HG03354 (cell line): Measurements from ENCODE around the gene CACNB2.
"Not testable (repeated sequence)": the region's sequence is repeated elsewhere in the genome, so short reads cannot be mapped to it uniquely, and the experiment has no call there.

Source experiments
- ATAC-seq: cut with Tn5 transposase; IDR thresholded peaks from one replicate; pipeline ENCODE4 v1.9.1; 2021; ENCODE audit warnings: mild to moderate bottlenecking; ENCODE audit not compliant: unreplicated experiment, poor library complexity, severe bottlenecking

The CACNB2 gene

GRCh38 chr10:18528292-18528691 lies 388.1 kb downstream of the CACNB2 start:
- ATAC-seq = no peak

GRCh38 chr10:18532881-18533535 lies 392.8 kb downstream of the CACNB2 start:
- no peak for ATAC-seq

- ATAC-seq = no peak
Measured at GRCh38 chr10:18533896-18534295, 393.7 kb downstream of the CACNB2 start.

- ATAC-seq = no peak
Measured at GRCh38 chr10:18539335-18539734, 399.1 kb downstream of the CACNB2 start.

GRCh38 chr10:18540195-18540594 lies 400.0 kb downstream of the CACNB2 start:
- no peak for ATAC-seq

- ATAC-seq = no peak
Measured at GRCh38 chr10:18542832-18543231, 402.6 kb downstream of the CACNB2 start.

GRCh38 chr10:18545621-18546305 lies 405.5 kb downstream of the CACNB2 start:
- ATAC-seq = no peak

GRCh38 chr10:18549105-18549504 lies 408.9 kb downstream of the CACNB2 start:
- ATAC-seq = no peak

- ATAC-seq = no peak
Measured at GRCh38 chr10:18551473-18551872, 411.2 kb downstream of the CACNB2 start.

GRCh38 chr10:18554479-18554878 lies 414.3 kb downstream of the CACNB2 start:
- no peak for ATAC-seq

GRCh38 chr10:18556522-18557147 lies 416.4 kb downstream of the CACNB2 start:
- ATAC-seq = no peak

- no peak for ATAC-seq
Measured at GRCh38 chr10:18557960-18558359, 417.7 kb downstream of the CACNB2 start.

GRCh38 chr10:18561861-18562551 lies 421.8 kb downstream of the CACNB2 start:
- no peak for ATAC-seq

- ATAC-seq = no peak
Measured at GRCh38 chr10:18563003-18563726, 422.9 kb downstream of the CACNB2 start.

- no peak for ATAC-seq
Measured at GRCh38 chr10:18565006-18565405, 424.8 kb downstream of the CACNB2 start.

- ATAC-seq = no peak
Measured at GRCh38 chr10:18566177-18566576, 426.0 kb downstream of the CACNB2 start.

GRCh38 chr10:18567343-18567856 lies 427.2 kb downstream of the CACNB2 start:
- no peak for ATAC-seq

- not testable (repeated sequence) for ATAC-seq
Measured at GRCh38 chr10:18570386-18570785, 430.2 kb downstream of the CACNB2 start.

GRCh38 chr10:18571076-18571475 lies 430.9 kb downstream of the CACNB2 start:
- ATAC-seq = no peak

- ATAC-seq = no peak
Measured at GRCh38 chr10:18571780-18572179, 431.6 kb downstream of the CACNB2 start.
